HG02798 (cell line): ENCODE measurements around the gene NFS1.
"Not testable (repeated sequence)": the region's sequence is repeated elsewhere in the genome, so short reads cannot be mapped to it uniquely, and the experiment has no call there.

ENCODE experiments used
- ATAC-seq: cut with Tn5 transposase; IDR thresholded peaks from one replicate; pipeline ENCODE4 v1.9.1; 2021; ENCODE audit warnings: mild to moderate bottlenecking; ENCODE audit not compliant: unreplicated experiment, poor library complexity

The NFS1 gene

DNA sequence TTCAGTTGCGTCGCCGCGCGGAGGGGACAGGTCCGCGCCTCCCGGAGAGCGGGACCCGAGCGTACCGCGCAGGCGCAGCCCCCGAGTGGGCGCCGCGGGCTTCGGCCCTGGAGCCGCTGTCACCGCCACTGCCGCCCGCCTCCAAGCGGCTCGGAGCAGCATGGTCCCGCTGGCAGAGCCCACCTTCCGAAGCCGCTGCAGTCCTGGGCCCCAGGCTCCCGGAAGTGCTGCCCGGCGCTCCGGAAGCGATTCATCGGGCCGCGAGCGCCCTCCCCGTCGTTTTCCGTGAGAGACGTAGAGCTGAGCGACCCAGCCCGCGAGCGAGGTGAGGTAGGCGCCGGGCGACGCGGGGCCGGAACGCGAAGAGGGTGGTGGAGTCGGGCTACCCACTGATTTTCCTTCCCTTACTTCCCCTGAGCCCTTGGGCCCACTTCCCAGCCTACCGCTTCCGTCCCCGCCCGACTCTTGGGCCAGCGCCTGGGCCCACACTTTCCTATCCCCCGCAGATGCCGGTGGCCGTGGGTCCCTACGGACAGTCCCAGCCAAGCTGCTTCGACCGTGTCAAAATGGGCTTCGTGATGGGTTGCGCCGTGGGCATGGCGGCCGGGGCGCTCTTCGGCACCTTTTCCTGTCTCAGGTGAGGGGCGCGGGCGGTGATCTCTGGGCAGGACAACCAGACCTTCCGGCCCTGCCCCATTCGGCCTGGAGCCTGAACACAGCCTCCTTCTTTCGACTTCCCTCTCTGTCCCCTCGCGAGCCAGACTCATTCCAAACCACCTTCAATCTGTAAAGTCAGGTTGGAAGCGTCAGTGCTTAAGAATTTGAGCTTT, at the start of gene NFS1, which contains the start of gene ROMO1:
Gene NFS1 (minus strand): TSS at position 226 of the 830 bp plus-strand sequence. CDS start 64 bp downstream, at position 162.
Gene ROMO1 (plus strand): TSS at position 279 of the 830 bp plus-strand sequence. CDS start 228 bp downstream, at position 507.
- ATAC-seq: peak; percentile 82

DNA sequence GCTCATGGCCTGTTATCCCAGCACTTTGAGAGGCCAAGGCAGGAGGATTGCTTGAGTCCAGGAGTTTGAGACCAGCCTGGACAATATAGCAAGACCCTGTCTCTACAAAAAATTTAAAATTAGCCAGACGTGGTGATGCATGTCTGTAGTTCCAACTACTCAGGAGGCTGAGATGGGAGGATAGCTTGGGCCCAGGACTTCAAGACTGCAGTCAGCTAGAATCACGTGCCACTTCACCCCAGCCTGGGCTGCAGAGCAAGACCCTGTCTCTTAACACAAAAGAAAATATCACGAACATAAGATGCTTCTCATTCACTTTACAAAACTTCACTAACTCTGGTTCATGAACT, 45.3 kb upstream of the NFS1 start:
- ATAC-seq: not testable (repeated sequence)

GRCh38 chr20:35743693-35744491, 44.7 kb upstream of the NFS1 start:
- ATAC-seq: no peak

GRCh38 chr20:35742741-35743523, 43.8 kb upstream of the NFS1 start:
- no peak for ATAC-seq

DNA sequence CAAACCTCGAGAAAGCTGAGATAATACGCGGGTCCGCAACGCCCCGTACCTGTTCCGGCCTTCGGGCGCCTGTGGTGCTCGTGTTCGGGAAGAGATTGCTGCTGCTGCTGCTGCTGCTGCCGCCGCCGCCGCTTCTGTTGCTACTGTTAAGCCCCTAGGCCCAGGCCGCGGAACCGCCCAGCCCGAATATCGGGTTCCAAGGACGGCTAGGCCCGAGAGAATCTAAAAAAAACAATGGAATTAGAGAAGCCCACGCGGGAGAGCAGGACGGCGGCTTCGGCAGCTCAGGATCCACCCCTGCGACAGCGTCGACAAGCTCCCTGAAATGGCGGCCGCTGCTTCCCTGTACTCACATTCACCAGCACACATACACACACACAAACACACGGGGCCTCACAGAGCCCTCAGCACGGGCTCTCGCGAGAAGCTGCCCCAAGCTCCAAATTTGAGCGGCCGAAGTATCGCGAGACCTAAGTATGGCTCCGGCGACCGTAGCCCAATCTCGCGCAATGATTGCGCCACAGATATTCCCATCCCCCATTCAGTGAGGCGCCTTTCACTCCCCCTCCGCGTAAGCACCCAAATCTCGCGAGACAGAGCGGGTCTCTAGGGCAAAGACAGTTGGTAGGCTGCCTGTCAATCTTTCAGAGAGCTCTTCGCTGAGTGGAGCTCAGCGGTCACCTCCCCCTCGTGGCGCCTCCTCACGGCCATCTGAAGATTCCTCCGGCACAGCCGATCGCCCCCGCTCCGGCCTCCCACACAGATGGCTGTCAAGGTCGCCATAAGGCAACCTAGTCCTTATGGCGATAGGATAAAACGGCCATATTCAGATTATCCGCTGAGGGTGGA, 43.0 kb upstream of the NFS1 start, which contains the start of gene RBM39:
Gene RBM39 (minus strand): TSS at position 369 of the 849 bp plus-strand sequence. CDS start 1,386 bp downstream, outside the sequence.
- peak; percentile 90 for ATAC-seq

GRCh38 chr20:35739294-35740163, 40.4 kb upstream of the NFS1 start:
- ATAC-seq: no peak

DNA sequence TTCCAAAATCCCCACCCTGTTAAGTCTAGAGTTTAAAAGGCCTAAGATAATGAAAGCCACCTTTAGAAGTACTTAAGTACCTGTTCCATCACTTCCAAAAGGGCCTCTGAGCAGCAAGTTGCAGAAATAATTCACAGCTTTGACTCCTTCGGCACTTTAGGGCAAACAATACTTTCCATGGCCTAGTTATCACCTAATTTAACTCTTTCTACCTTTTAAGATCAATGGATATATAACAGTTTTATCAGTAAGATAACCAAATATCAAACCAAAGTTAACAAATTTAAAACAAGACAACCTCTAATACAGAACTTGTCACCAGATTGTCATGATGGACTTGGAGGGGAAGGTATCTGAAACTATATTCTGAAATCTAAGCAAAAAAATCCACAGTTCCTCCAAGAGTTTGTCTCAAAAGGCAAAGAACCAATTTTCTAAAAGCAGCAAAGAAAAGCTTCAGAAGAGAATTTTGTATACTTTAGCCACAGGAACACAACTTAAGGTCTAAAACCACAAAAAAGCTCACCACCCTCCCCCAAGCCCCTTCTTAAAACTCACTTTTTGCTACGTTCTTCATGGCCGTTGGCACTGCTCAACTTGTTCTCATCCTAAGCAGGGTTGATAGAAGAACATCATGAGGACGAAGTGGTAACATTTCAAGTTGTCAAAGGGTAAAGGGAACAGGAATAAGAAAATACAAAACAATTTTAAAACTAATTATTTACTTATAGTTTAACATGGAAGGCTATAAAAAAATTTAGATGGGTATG, 39.4 kb upstream of the NFS1 start:
- ATAC-seq: no peak

DNA sequence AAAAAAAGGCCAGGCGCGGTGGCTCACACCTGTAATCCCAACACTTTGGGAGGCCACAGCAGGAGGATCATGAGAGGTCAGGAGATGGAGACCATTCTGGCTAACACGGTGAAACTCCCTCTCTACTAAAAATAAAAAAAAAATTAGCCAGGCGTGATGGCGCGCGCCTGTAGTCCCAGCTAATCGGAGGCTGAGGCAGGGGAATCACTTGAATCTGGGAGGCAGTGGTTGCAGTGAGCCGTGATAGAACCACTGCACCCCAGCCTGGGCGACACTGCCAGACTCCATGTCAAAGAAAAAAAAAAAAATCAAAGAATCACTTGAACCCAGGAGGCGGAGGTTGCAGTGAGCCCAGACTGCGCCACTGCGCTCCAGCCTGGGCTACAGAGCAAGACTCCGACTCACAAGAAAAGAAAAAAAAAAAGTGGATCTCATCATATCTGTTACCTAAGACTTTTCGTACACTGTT, 38.7 kb upstream of the NFS1 start:
- ATAC-seq: no peak

DNA sequence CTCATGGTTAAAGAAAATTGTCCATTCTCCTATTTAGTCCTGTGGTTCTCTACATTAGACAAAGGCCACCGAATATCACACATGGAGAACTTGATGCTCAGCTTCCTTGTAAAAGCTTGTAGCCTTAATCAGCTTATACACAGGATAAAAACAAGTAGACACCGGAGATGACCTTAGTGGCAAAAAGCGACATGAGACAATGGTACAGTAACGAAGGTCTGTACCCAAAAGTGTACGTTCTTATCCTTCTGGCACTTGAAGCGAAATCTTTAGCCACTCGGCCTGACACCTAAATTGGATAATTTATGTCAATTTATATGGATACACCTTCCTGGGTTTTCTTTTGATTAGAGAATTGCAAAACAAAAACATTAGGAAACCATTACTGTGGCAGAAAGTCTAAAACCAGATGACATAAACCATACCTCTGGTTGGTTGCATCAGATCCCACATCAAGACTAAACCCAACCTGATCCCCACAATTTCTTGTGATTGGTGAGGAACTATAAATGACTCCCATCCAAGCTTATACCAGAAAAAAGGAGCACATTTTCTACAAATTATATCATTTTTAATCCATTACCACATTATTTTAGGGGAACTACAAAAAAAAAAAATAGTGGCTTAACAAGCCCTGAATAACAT, 36.8 kb upstream of the NFS1 start:
- no peak for ATAC-seq

- no peak for ATAC-seq
Measured at GRCh38 chr20:35734777-35735649, 35.9 kb upstream of the NFS1 start.

DNA sequence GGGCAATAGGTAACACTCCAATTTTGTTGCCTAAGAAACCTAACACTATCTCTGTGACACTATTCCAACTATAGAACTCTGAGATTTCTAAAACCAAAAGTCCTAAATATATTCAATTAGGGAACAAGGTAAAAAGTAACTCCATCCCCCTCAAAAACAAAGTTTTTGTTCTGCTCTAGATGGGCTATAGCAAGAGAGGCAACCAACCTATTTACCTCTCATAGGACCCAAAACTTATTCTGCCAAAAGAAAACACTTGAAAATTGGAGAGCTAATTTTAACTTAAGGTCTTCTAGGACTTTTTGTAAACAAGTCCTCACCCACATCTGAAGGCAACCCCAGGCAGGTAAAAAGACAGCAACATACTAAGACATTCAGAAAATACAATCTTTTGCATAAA, 35.2 kb upstream of the NFS1 start:
- ATAC-seq: no peak

DNA sequence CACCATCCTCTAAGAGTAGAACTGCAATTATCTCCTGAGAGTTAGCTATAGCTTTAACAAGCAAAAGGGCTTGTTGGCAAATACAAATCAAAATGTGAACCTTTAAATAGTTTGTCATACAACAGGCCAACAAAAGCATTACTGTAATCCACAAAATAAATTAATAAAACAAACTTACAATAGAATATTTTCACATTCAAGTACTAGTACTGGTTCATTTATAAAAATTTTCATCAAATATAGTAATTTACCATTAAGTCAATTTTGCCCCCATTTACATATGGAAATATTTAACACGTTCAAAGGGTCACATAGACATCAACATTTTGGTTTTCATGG, 33.5 kb upstream of the NFS1 start:
- no peak for ATAC-seq

DNA sequence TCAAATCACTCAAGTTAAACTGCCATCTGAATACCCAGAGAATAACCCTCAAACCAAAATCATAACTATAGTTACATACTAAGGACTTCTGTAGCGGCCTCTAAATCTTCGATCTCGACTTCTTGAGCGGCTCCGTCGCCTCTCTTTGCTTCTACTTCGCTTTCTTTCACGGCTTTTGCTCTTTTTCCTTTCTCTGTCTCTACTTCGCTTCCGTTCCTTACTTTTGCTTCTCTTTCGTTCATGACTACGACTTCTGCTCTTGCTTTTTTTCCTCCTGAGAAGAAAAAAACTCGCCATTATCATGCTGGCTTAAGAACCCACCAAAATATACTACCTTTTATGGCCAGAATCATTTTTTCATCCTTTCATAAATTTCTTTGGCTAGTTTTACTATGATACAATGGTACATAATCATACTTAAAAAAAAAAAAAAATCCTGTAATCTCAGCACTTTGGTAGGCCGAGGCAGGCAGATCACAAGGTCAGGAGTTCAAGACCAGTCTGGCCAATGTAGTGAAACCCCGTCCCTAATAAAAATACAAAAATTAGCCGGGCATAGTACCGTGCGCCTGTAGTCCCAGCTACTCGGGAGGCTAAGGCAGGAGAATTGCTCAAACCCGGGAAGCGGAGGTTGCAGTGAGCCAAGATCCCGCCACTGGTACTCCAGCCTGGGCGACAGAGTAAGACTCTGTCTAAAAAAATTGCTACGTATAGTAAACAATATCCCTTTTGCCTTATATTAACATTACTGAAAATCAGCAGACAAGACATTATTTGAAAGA, 32.9 kb upstream of the NFS1 start:
- ATAC-seq: no peak

- ATAC-seq: no peak
Measured at GRCh38 chr20:35731469-35731788, 32.3 kb upstream of the NFS1 start.

DNA sequence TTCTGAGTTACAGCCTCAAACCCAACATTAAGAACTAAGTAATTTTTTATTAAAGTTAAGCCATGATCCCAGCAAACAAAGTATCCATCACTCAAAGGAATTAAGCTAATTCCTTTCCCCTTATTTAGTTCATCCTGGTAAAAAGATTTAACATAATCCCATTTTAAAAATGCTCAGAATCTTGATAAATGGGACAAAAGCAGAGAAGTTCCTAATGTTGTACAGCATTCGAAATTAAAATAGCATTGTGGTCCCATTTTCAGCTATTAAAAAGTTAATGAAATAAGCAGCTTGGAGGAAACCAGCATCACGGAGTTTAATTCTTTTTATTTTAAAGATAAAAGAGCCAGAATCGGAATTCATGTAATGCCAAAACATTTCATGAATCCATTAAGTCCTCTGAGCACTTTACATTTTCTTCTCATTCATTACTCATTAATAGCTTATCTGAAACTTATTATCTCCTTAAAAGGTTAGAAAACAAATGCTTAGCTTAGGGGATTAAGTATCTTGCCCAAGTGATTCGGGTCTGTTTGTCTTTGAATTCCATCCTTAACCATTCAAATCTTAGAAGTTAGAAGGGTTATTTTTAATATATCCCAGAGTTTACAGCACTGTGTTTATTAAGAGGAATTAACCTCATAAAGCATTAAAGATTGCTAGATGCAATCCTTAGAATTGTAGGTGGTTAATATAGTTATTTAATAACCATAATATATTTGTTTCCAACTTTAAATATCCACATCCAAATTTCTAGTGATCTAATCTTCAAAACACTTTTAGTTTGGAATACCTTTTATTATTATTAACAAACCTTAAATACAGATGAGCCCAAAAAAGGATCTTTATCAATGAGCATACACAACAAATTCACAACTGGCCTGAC, 31.7 kb upstream of the NFS1 start:
- ATAC-seq: no peak
